PC-9 (cell line): ENCODE data around the gene XPO6. TPM values are rescaled to one million over a fixed set of nuclear protein-coding genes. Genes with fewer than 3 reads are reported as not detected.

Experiments
- BruUV-seq: library from RNA; stranded (reverse); fragments of 400-500 nt; replicated peaks from 2 replicates; lab custom pipeline; 2021; lab: Mats Ljungman, UMichigan
- CTCF ChIA-PET: fragments of 300-600 bp; sonication (Branson Sonifier 250); formaldehyde crosslinking; loops from one replicate; lab custom pipeline; 2022; ENCODE audit warnings: antibody characterized with exemption; lab: Charles Lee
- POLR2A ChIA-PET: fragments of 300-600 bp; sonication (Branson Sonifier 250); formaldehyde crosslinking; loops from one replicate; lab custom pipeline; 2022; ENCODE audit warnings: antibody characterized with exemption; ENCODE audit not compliant: unreplicated experiment; lab: Charles Lee
- DNase-seq, 2 experiments: peaks; one replicate each; pipeline versions ENCODE4 v3.0.0 to v3.0.0-alpha.2; 2015 to 2022; ENCODE audit warnings: mixed read lengths in 1 of 2
- H2AFZ ChIP-seq: fragments of 200-600 bp; sonication (generic); 2 replicates; pipeline ENCODE4 v1.8.1; 2017; ENCODE audit warnings: antibody characterized with exemption
- H3F3A ChIP-seq: fragments of 200-600 bp; sonication (generic); 2 replicates; pipeline ENCODE4 v1.8.1; 2017; ENCODE audit warnings: antibody characterized with exemption, mild to moderate bottlenecking, low read depth; ENCODE audit not compliant: insufficient read depth
- H3K27ac ChIP-seq: fragments of 200-600 bp; sonication (generic); 2 replicates; pipeline ENCODE4 v1.6.1; 2016; ENCODE audit warnings: mixed run types
- H3K27me3 ChIP-seq: fragments of 200-600 bp; sonication (generic); 2 replicates; pipeline ENCODE4 v1.6.1; 2016; ENCODE audit warnings: low read depth, mixed run types; ENCODE audit not compliant: insufficient read depth
- H3K36me3 ChIP-seq: fragments of 200-600 bp; sonication (generic); 2 replicates; pipeline ENCODE4 v1.6.1; 2016; ENCODE audit warnings: low read depth, mixed run types
- H3K4me1 ChIP-seq: fragments of 200-600 bp; sonication (generic); replicated peaks from 2 replicates; pipeline ENCODE4 v1.6.1; 2016; ENCODE audit warnings: mixed run types; ENCODE audit not compliant: insufficient read depth
- H3K4me2 ChIP-seq: fragments of 200-600 bp; sonication (generic); 2 replicates; pipeline ENCODE4 v1.6.1; 2017; ENCODE audit warnings: mixed run types
- H3K4me3 ChIP-seq: fragments of 200-600 bp; sonication (generic); 2 replicates; pipeline ENCODE4 v1.6.1; 2016; ENCODE audit warnings: mixed run types
- H3K79me2 ChIP-seq: fragments of 200-600 bp; sonication (generic); 2 replicates; pipeline ENCODE4 v1.6.1; 2017; ENCODE audit warnings: low read depth, mixed run types
- H3K9me2 ChIP-seq: fragments of 200-600 bp; sonication (generic); 2 replicates; pipeline ENCODE4 v1.8.1; 2017; ENCODE audit warnings: mild to moderate bottlenecking; ENCODE audit not compliant: insufficient read depth
- H3K9me3 ChIP-seq: fragments of 200-600 bp; sonication (generic); 2 replicates; pipeline ENCODE4 v1.8.1; 2016; ENCODE audit warnings: low read depth; ENCODE audit not compliant: insufficient read depth
- H4K20me1 ChIP-seq: fragments of 200-600 bp; sonication (generic); 2 replicates; pipeline ENCODE4 v1.8.1; 2017; ENCODE audit not compliant: insufficient read depth
- EZH2 ChIP-seq: fragments of 200-600 bp; sonication (generic); IDR thresholded peaks from 2 replicates; pipeline ENCODE4 v1.8.0; 2017; ENCODE audit warnings: antibody characterized with exemption, low read depth
- intact Hi-C: fragments of 100-400 bp; cut with micrococcal nuclease; formaldehyde crosslinking; loops from one replicate; pipeline ENCODE4 v1.10.0; 2022; ENCODE audit not compliant: unreplicated experiment
- total RNA-seq: library from RNA; stranded (reverse); gene quantifications from 2 replicates; pipeline ENCODE4 v1.2.3, GENCODE V29; 2021
- TF ChIP-seq, protein P1 (sequence below): fragments of 200-600 bp; sonication (generic); conservative IDR thresholded peaks from 2 replicates; pipeline ENCODE4 v1.6.1; 2017; ENCODE audit warnings: mixed run types, antibody characterized with exemption, mild to moderate bottlenecking, moderate library complexity

Gene XPO6
- total RNA-seq, 1 experiment from 2014 or later: 154 TPM

GRCh38 chr16:28082624-28083023 is 129.1 kb downstream of the XPO6 start:
- Histone ChIP-seq H3K27ac (no peak overlapping the region), H3K27me3 (no peaks in the 10 kb centered on the region), H3K9me2 (no peaks in the 10 kb centered on the region), H3F3A (no peaks in the 10 kb centered on the region; the same call in 1 of the 2 replicates), H3K79me2 (no peaks in the 10 kb centered on the region), H4K20me1 (no peaks in the 10 kb centered on the region), H3K4me3 (no peak overlapping the region), H3K4me2 (no peak overlapping the region), H3K4me1 (no peaks in the 10 kb centered on the region), H3K36me3 (no peaks in the 10 kb centered on the region), H3K9me3 (no peaks in the 10 kb centered on the region), H2AFZ (no peak overlapping the region)
- DNase-seq: peak in 1 of 2 experiments; percentile 22
- ChIA-PET CTCF (no interaction called here), POLR2A (no interaction called here)
- BruUV-seq: no TSS peak
- no peak for TF ChIP-seq EZH2
- TF ChIP-seq, protein P1, sequence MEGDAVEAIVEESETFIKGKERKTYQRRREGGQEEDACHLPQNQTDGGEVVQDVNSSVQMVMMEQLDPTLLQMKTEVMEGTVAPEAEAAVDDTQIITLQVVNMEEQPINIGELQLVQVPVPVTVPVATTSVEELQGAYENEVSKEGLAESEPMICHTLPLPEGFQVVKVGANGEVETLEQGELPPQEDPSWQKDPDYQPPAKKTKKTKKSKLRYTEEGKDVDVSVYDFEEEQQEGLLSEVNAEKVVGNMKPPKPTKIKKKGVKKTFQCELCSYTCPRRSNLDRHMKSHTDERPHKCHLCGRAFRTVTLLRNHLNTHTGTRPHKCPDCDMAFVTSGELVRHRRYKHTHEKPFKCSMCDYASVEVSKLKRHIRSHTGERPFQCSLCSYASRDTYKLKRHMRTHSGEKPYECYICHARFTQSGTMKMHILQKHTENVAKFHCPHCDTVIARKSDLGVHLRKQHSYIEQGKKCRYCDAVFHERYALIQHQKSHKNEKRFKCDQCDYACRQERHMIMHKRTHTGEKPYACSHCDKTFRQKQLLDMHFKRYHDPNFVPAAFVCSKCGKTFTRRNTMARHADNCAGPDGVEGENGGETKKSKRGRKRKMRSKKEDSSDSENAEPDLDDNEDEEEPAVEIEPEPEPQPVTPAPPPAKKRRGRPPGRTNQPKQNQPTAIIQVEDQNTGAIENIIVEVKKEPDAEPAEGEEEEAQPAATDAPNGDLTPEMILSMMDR: no peak
- intact Hi-C loops: no loop called here

DNA sequence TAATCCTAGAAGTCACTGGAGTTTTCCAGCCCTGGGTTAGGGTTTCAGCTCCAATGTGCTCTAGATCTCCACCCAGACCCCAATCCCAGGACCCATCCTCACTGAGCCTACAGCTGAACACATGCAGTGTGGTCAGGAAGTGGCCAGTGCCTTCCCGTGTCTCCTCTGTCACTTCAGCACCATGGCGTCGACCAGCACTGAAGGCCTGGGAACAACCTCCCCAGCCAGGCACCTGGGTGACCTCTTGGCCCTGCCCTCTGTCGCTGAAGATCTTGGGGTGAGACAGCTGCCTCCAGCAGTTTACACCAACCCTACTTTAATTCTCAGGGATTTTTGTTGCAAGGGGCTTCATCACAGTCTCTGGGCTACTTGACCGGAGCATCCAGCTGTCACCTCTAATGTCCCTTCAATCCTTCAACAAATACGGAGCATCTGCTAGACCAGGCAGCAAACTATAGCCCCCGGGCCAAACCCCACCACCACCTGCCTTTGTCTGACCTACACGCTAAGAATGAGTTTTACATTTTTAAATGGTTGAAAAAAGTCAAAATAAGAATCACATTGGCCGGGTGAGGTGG is 130.3 kb downstream of the XPO6 start:
- TF ChIP-seq, protein P1: no peak
- TF ChIP-seq EZH2: no peak
- Histone ChIP-seq H3K4me2 (no peak overlapping the region), H4K20me1 (no peaks in the 10 kb centered on the region), H3K27me3 (no peaks in the 10 kb centered on the region), H2AFZ (no peak overlapping the region), H3K9me2 (no peaks in the 10 kb centered on the region), H3K79me2 (no peaks in the 10 kb centered on the region), H3K4me1 (no peaks in the 10 kb centered on the region), H3K36me3 (no peaks in the 10 kb centered on the region), H3K27ac (no peak overlapping the region), H3F3A (no peaks in the 10 kb centered on the region; the same call in 1 of the 2 replicates), H3K4me3 (no peak overlapping the region), H3K9me3 (no peaks in the 10 kb centered on the region)
- ChIA-PET CTCF (no interaction called here), POLR2A (no interaction called here)
- intact Hi-C loops: no loop called here
- no TSS peak for BruUV-seq
- DNase-seq: no peak

DNA sequence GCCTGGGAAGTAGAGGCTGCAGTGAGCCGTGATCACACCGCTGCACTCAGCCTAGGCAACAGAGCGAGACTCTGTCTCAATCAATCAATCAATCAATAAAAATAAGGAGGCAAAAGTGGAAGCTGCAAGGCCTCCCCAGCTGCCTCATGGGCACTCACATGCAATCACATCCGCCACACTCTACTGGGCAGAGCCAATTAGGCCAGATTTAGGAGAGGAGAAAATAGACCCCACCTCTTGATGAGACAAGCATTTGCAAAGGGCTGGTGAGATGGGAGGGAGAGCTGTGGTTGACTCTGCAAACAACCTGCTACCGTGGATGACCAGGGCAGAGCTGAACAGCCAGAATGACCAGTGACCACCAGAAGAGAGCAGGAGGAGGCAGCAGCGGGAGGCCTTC is 133.5 kb downstream of the XPO6 start:
- Histone ChIP-seq H3K79me2 (no peaks in the 10 kb centered on the region), H3K4me1 (no peaks in the 10 kb centered on the region), H3K27ac (no peak overlapping the region), H3K27me3 (peaks cover 6% of the 10 kb centered on the region; the same call in 1 of the 2 replicates), H3K9me2 (no peaks in the 10 kb centered on the region), H3K36me3 (no peaks in the 10 kb centered on the region), H3K4me3 (no peak overlapping the region), H2AFZ (no peak overlapping the region), H4K20me1 (no peaks in the 10 kb centered on the region), H3K9me3 (no peaks in the 10 kb centered on the region), H3K4me2 (no peak overlapping the region), H3F3A (no peaks in the 10 kb centered on the region)
- ChIA-PET CTCF (interaction anchor here (0.6 kb wide), 1 partner anchor 89 kb away, joined by 3 read pairs; no protein-coding TSS in a partner anchor), POLR2A (no interaction called here)
- intact Hi-C loops: no loop called here
- DNase-seq: no peak
- no TSS peak for BruUV-seq
- TF ChIP-seq, protein P1: no peak
- TF ChIP-seq EZH2: no peak
